HG03066 (cell line): Measurements from ENCODE around the gene OR10H2.
"Not testable (repeated sequence)": the region's sequence is repeated elsewhere in the genome, so short reads cannot be mapped to it uniquely, and the experiment has no call there.

Experiments
- ATAC-seq: cut with Tn5 transposase; IDR thresholded peaks from one replicate; pipeline ENCODE4 v1.9.1; 2021; ENCODE audit warnings: low read depth; ENCODE audit not compliant: unreplicated experiment

OR10H2 gene, protein sequence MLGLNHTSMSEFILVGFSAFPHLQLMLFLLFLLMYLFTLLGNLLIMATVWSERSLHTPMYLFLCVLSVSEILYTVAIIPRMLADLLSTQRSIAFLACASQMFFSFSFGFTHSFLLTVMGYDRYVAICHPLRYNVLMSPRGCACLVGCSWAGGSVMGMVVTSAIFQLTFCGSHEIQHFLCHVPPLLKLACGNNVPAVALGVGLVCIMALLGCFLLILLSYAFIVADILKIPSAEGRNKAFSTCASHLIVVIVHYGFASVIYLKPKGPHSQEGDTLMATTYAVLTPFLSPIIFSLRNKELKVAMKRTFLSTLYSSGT

DNA sequence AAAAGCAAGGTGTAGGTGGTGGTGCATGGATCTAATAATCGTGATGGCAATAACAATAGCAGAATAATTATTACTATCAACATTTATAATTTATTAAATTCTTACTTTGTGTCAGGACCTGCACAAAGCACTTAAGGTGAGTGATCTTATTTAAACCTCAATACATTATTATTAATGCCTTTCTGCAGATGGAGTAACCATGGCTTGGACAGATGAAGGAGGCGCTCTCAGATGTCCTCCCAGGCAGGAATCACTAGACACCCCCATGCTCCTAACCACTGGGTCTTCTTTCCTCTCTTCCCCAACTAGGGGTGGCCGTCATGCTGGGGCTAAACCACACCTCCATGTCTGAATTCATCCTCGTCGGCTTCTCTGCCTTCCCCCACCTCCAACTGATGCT is at the start of gene OR10H2:
OR10H2 (plus strand) TSS at position 301 of the 400 bp plus-strand sequence; CDS start at position 321, 20 bp downstream.
- ATAC-seq = no peak

DNA sequence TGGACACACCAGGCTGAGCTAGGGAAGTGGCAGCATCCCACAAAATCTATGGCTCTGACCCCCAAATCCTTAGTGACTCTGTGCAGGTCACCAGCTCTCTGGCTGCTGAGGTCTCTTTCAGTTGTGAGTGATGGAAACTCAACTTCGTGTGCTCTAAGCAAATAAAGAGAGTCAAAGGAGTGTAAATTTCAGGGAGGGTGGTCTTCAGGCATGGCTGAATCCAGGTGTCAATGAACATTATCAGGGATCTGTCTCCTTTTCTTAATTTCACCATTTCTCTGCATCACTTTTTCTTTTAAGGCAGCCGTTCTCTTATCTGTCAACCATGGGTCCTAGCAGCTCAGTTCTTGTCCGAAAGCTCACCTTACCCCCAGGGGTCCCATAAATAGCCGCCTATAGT is 48.7 kb upstream of the OR10H2 start:
- no peak for ATAC-seq

DNA sequence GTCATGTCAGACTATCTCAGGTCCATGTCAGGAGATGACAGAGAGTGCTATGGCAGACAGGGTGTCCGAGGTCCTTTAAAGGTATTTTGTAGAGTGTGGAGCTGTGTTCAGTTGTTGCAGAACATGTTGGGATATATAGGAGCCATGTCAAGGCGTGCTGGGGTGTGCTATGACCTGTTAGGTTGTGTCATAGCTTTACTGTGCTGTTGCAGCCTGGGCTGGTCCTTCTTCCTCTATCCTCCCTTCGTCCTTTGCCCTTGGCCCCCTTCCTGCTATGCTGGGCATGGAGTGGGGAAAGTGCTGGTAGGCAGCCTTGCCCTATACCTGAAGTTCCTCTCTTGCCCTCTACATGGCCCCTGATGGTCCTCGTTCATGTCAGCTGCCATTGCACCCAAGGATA is 48.0 kb upstream of the OR10H2 start:
- not testable (repeated sequence) for ATAC-seq

DNA sequence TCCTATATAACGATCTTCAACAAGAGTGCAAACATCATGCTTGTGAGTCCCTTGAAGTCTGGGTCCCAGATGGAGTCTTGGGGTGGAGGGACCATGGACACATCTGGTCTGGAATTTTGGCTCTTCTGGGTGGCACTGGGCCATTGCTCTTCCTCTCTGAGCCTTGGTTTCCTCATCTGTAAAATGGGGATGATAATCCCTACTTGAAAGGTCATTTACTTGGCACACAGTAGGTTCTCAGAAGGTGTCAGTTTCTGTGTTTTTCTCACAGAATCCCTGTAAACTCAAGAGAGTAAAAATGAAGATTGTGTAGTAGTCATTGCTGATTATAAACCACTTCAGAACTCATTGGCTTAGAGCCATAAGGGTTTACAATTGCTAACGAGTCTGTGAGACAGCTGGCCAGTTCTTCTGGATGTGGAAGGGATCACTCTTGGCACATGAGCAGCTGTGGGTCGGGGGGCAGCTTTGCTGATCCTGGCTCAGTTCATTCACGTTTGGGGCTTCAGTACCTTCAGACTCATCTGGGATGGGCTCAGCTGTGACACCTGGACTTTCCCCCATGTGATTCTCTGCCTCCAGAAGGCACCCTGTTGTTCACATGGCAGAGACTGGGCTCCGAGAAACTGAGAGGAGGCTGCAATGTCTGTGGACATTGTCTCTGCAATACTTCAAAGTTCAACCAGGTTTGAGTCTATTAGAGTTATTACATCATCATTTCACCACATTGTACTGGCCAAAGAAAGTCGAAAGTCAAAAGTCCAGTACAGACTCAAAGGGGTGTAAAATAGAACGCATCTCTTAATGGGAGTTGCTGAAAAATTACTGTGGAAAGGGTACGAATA is 47.1 kb upstream of the OR10H2 start:
- no peak for ATAC-seq

DNA sequence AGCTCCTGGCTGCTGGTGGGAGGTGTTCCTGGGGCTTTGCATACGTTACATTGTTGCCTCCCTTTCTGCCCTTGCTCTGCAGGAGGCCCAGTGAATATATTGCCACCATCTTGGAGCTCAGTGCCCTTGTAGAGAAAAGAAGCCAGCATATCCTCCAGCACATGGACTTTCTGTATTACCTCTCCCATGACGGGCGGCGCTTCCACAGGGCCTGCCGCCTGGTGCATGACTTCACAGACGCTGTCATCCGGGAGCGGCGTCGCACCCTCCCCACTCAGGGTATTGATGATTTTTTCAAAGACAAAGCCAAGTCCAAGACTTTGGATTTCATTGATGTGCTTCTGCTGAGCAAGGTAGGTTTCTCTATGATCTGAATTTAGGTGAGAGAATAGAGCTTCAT is 44.4 kb upstream of the OR10H2 start:
- ATAC-seq = no peak

DNA sequence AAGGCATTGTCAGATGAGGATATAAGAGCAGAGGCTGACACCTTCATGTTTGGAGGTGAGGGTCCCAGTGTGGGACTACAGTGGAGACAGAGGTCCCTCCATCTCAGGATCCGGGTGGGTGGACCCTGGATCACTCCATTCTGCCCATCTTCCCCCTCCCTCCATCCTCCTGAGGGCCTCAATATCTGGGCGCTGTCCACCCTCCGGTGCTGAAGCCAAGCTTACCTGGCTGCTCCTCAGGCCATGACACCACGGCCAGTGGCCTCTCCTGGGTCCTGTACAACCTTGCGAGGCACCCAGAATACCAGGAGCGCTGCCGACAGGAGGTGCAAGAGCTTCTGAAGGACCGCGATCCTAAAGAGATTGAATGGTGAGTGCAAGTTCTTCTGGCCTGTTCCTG is 43.0 kb upstream of the OR10H2 start:
- ATAC-seq = no peak

DNA sequence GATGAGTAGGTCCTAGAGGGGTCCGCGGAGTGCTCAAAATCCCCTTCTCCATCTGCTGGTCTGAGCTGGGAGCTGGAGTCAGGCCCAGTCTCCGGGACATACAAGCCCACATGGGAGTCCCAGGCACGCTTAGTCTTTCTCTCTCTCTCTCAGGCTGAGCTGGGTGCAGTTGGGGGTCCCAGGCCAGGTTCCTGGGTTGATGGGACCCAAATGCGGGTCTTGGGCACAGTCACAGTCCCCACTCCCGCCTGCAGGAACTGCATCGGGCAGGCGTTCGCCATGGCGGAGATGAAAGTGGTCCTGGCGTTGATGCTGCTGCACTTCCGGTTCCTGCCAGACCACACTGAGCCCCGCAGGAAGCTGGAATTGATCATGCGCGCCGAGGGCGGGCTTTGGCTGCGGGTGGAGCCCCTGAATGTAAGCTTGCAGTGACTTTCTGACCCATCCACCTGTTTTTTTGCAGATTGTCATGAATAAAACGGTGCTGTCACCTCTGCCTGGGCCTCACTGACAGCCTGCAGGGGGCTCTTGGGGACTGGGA is 31.1 kb upstream of the OR10H2 start:
- no peak for ATAC-seq

DNA sequence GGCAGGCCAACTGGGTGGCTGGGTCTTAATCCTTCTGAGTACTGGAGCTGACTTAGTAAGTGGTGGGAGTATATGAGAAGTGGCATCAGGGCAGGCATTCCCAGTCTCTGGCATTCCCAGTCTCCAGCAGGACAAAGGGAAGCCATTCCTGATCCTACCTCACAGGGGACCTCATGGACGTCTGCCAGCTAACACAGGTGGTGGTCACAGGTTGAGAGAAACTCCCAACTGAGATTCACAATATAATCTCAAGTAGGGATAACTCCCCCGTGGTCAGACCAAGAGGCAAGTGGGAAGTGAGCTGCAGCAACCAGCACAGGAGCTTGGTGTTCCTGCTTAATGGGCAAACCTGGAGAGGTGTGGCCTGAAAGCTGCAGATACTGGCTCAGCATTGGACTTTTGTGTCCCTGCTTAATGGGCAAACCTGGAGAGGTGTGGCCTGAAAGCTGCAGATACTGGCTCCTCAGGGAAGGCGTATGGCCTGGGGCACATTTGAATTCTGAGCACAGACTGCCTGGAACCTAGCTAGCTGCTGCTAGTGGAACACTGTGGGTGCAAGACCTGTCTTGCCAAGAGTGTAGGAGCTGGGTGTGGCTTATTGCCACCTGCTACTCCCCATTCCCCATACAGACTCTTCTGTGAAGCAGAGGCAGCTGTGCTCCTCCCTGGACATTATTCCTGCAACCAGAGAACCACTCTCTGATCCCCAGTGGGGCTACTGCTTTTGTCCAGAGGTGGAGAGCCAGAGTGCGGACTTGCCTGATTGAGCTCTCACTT is 25.9 kb upstream of the OR10H2 start:
- no peak for ATAC-seq

DNA sequence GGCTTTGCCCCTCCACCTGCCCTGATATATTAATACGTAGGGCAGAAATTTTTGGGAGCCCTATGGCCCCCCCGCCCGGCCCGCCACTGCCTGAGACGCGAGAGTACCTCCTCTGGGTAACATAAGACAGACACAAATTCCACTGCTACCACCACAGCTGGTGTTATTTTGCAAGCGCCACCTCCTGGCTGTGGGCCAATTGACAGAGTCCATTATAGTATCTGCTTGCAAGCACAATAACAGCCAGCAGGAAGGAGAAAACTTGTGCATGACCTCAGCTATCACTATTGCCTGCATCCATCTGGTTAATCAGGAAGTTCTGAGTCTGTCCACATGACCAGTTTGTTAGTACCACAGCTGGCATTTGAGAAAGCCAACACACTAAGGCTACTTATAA is 25.3 kb upstream of the OR10H2 start:
- ATAC-seq = no peak

DNA sequence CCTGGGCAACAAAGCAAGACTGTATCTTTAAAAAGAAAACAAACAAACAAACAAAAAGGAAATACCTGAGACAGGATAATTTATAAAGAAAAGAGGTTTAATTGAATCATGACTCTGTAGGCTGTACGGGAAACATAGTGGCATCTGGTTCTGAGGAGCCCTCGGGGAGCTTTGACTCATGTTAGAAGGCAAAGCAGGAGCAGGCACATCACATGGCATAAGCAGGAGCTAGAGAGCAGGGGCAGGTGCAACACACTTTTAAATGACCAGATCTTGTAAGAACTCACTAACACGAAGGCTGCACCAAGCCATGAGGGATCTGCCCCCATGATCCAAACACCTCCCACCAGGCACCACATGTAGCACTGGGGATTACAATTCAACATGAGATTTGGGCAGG is 13.2 kb upstream of the OR10H2 start:
- no peak for ATAC-seq

DNA sequence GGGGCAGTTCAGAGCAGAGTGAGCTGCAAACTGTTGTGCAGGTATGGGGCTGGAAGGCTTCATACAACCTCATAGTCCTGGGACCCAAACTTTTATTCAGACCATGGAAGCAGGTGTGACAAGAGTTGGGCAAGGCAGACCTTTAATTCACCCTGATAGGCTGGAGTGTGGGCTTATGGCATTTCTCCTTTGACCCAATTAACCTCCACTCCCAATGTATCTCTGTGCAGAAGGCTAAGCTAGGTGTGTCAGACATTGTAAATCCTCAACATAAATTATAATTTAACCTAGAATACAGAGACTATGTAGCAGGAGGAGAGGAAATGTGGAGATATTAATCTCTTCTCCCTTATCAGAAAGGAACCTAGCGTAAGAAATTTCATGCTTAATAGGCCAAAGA is 12.2 kb upstream of the OR10H2 start:
- ATAC-seq = no peak

DNA sequence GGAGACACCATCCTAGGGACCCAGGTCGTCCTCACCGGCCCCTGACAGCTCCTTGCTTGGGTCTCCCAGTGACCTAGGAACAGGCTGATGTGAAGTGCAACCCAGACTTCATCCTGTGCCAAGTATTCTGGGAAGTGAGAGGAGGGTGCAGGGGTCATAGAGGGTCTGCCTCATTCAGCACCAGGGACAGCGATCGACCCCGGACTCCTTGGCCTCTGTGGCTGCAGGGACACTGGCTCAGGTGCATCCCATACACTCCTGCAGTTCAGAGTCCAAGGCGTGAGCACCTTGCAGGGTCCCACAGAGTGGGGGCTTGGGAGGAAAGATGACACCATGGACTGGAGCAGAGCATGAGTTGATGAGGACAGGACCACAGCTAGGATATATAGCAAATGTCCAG is 10.0 kb upstream of the OR10H2 start:
- no peak for ATAC-seq

DNA sequence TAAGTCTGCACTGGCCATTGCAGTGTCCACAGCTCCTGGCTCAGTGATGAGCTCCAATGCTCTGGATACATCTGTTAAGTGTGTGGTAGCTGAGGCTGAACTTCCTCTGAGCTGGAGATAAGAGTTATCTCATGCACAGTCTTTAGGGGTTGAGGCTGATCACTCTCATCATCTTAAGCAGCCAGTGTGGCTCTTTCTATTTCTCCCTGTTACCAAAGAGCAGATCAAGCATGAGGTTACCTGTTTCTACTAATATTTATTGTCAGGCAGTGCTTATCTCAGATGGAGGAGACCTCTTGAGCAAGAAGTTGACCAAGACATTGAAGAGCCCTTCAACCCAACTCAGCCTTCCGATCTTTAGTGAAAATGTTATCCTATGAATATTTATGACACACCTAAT is 6.6 kb upstream of the OR10H2 start:
- ATAC-seq = no peak

DNA sequence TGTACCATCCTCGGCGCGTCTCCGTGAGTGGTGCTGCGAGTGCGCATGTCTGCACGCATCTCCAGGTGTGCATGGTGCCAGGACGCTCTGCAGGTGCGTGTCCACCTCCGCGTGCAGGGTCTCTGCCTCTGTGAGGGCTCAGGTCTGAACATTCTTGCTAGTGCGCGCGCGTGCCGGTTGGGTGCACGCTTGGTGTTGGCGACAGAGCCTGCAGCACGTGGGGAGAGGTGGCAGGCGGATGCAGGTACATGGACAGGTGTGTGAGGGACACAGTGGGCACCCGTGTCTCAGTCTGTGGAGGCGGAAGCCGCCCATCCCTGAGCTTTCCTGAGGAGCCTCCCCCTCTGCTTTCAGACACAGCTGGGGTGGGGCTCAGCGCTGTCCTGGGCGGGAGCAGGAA is 4.9 kb upstream of the OR10H2 start:
- no peak for ATAC-seq

DNA sequence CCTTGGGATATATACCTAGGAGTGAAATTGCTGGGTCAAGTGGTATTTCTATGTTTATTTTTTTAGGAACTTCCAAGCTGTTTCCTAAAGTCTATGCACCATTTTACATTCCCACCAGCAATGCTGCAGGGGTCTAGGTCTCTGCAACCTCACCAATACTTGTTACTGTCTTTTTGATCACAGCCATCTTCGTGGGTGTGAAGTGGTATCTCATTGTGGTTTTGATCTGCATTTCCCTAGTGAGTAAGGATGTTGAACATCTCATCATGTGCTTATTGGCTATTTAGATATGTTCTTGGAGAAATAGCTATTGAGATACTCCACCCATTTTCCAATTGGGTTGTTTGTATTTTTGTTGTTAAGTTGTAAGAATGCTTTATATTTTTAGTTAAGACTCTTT is 2.7 kb downstream of the OR10H2 start:
- ATAC-seq = no peak

DNA sequence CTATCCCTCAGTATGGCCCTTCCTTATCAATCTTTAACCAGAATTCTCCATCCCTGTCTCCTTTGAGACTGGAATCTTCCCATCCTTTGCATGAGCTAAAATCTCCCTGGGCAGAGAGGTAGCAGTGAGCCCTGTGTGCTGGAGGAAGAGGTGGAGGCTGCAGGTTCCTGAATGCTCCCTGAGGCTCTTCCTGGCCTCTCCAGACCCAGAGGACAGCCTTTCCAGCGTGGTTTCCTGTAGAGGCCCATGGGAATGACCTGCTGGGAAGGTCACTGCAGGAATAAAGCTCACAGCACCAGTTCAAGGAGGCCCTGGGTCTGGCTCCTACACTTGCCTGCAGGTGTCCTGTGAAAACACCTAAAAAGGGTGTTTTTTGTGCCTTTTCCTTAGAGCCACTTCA is 4.6 kb downstream of the OR10H2 start:
- no peak for ATAC-seq

DNA sequence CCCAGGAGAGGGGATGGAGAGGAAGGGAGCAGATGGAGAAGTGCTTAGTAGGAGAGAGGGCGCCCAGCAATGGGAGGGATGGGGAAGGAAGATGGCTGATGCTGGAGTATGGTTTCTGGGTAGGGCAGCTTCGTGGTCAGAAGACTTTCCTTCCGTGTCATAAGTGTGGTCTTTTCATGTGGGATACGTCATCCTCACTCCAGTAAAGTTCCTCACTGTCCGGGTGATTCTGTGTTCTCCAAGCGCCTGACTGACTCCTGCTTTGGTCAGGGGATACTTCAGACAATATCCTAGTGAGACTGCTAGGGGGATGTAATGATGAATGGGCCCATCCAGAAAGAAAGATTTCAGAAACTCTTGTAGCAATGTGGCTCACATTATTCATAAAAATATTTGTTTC is 6.1 kb downstream of the OR10H2 start:
- no peak for ATAC-seq

DNA sequence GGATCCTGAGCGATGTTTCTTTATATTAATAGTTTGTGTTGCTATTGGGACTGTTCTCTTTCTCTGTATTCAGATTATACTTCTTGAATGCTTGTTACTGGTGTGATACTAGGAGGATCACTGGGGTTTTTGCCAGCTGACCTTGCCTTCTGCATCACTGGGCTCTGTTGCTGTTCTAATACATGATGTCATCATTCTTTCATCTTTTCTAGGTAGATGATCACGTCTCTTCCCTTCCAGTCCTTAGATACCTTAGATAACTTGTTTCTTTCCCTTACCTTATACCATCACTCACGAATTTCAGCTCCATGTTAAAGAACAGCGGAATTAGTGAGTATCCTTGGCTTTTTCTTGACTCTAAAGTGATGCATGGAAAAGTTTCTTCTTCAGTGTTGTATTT is 9.9 kb downstream of the OR10H2 start, which contains the start of gene OR10H3:
OR10H3 (plus strand) TSS at position 264 of the 400 bp plus-strand sequence. CDS start 3,408 bp downstream, outside the sequence.
- ATAC-seq = no peak

DNA sequence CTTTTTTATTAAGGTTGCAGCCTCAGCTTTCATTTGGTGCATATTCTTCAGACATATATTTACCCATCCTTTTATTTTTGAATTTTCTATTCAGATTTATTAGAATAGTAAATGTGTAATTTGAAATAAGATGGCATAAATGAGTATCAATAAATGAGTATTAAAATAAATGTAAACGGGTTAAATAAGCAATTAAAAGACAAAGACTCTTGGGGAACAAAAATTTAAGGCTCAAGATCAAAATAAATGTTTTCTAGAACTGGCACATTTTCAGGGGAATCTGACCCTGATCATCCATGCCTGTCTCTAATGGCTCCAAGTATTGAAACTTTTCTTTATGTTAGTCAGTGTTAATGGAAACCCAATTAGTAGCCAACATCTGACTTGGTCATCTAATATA is 13.0 kb downstream of the OR10H2 start:
- no peak for ATAC-seq

DNA sequence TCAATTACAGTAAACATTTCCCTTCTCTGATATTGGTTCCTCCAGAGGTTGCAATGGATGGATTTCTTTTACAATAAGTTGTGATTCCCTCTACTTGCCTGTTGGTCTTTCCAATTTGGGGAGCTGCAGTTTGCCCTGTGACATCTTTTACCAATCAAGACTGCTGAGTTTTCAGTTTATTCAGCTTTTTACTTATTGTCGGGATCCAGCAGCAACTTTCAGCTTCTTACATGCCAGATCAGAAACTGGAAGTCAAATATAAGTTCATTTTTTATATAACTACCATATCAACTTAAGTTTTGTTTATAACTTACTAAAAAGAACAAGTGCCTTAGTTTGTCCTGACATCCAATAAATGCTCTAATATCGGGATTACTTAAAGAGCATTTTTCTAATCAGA is 20.4 kb downstream of the OR10H2 start:
- no peak for ATAC-seq

DNA sequence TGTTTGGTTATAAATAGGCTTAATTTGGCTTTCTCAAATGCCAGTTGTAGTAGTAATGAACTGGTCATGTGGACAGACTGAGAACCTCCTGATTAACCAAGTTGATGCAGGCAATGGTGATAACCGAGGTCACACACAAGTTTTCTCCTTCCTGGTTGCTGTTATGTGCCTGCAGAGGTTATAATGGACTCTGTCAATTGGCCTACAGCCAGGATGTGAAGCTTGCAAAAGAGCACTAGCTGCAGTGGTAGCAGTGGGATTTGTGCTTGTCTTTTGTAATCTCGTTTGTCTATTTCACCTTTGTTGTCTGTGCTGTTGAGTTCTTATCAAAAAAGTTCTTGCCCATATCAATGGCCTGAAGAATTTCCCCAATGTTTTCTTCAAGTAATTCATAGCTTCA is 30.6 kb downstream of the OR10H2 start:
- no peak for ATAC-seq
